HEK293 (cell line): ENCODE results near the gene UCHL1.
A peak's percentile ranks its signal among the peaks of the same experiment; 100 is the strongest.

Experiments used
- BCL11A ChIP-seq: fragments of 450-650 bp; formaldehyde crosslinking; IDR thresholded peaks from 2 replicates; pipeline ENCODE4 v1.5.1; 2016; ENCODE audit warnings: low read depth, missing biosample characterization, missing genetic modification characterization
- GLIS1 ChIP-seq: fragments of 450-650 bp; formaldehyde crosslinking; IDR thresholded peaks from 2 replicates; pipeline ENCODE4 v1.5.1; 2016; ENCODE audit warnings: missing biosample characterization, missing genetic modification characterization
- KLF9 ChIP-seq: fragments of 450-650 bp; formaldehyde crosslinking; IDR thresholded peaks from 2 replicates; pipeline ENCODE4 v1.5.1; 2016; ENCODE audit warnings: missing biosample characterization, missing genetic modification characterization, low read depth
- PRDM1 ChIP-seq: fragments of 450-650 bp; formaldehyde crosslinking; IDR thresholded peaks from 2 replicates; pipeline ENCODE4; 2016; ENCODE audit warnings: missing biosample characterization, missing genetic modification characterization
- SCRT2 ChIP-seq: fragments of 450-650 bp; formaldehyde crosslinking; IDR thresholded peaks from 2 replicates; pipeline ENCODE4 v1.5.1; 2016; ENCODE audit warnings: missing biosample characterization, missing genetic modification characterization
- SP3 ChIP-seq: fragments of 450-650 bp; formaldehyde crosslinking; IDR thresholded peaks from 2 replicates; pipeline ENCODE4 v1.5.1; 2016; ENCODE audit warnings: missing biosample characterization, missing genetic modification characterization
- ZNF132 ChIP-seq: fragments of 450-650 bp; formaldehyde crosslinking; IDR thresholded peaks from 2 replicates; pipeline ENCODE4 v1.5.1; 2017; ENCODE audit warnings: missing biosample characterization, missing genetic modification characterization, borderline replicate concordance
- ZNF133 ChIP-seq: fragments of 450-650 bp; formaldehyde crosslinking; IDR thresholded peaks from 2 replicates; pipeline ENCODE4 v1.5.1; 2016; ENCODE audit warnings: missing biosample characterization, missing genetic modification characterization
- ZNF157 ChIP-seq: fragments of 450-650 bp; formaldehyde crosslinking; IDR thresholded peaks from 2 replicates; pipeline ENCODE4 v1.5.1; 2016; ENCODE audit warnings: missing biosample characterization, missing genetic modification characterization
- ZNF211 ChIP-seq: fragments of 450-650 bp; formaldehyde crosslinking; IDR thresholded peaks from 2 replicates; pipeline ENCODE4 v1.5.1; 2016; ENCODE audit warnings: low read depth, missing biosample characterization, missing genetic modification characterization
- ZNF544 ChIP-seq: fragments of 450-650 bp; formaldehyde crosslinking; IDR thresholded peaks from 2 replicates; pipeline ENCODE4 v1.5.0; 2017; ENCODE audit warnings: missing biosample characterization, missing genetic modification characterization
- ZNF600 ChIP-seq: fragments of 450-650 bp; formaldehyde crosslinking; IDR thresholded peaks from 2 replicates; pipeline ENCODE4 v1.5.1; 2016; ENCODE audit warnings: missing biosample characterization, missing genetic modification characterization
- ZNF623 ChIP-seq: fragments of 450-650 bp; formaldehyde crosslinking; IDR thresholded peaks from 2 replicates; pipeline ENCODE4 v1.5.1; 2016; ENCODE audit warnings: missing biosample characterization, missing genetic modification characterization
- ZSCAN30 ChIP-seq: fragments of 450-650 bp; IDR thresholded peaks from 2 replicates; pipeline ENCODE4 v1.5.1; 2018; ENCODE audit warnings: missing biosample characterization, mild to moderate bottlenecking, missing genetic modification characterization, moderate library complexity
- TF ChIP-seq, protein P1 (sequence below): fragments of 450-650 bp; formaldehyde crosslinking; IDR thresholded peaks from 2 replicates; pipeline ENCODE4 v1.5.1; 2016; ENCODE audit warnings: missing biosample characterization, missing genetic modification characterization, borderline replicate concordance
- TF ChIP-seq, protein P2 (sequence below): IDR thresholded peaks from 2 replicates; pipeline ENCODE4 v1.6.1; 2011; ENCODE audit warnings: mild to moderate bottlenecking, low read depth, low read length, borderline replicate concordance
- TF ChIP-seq, protein P3 (sequence below): fragments of 450-650 bp; formaldehyde crosslinking; IDR thresholded peaks from 2 replicates; pipeline ENCODE4 v1.5.0; 2017; ENCODE audit warnings: missing biosample characterization, missing genetic modification characterization, borderline replicate concordance
- TF ChIP-seq, protein P4 (sequence below): fragments of 450-650 bp; IDR thresholded peaks from 2 replicates; pipeline ENCODE4 v1.5.1; 2018; ENCODE audit warnings: missing biosample characterization, mild to moderate bottlenecking, missing genetic modification characterization
- TF ChIP-seq, protein P5 (sequence below): fragments of 450-650 bp; formaldehyde crosslinking; IDR thresholded peaks from 2 replicates; pipeline ENCODE4 v1.5.1; 2017; ENCODE audit warnings: missing biosample characterization, missing genetic modification characterization
- TF ChIP-seq, protein P6 (sequence below): fragments of 450-650 bp; formaldehyde crosslinking; IDR thresholded peaks from 2 replicates; pipeline ENCODE4 v1.5.1; 2016; ENCODE audit warnings: missing biosample characterization, missing genetic modification characterization

UCHL1 gene

DNA sequence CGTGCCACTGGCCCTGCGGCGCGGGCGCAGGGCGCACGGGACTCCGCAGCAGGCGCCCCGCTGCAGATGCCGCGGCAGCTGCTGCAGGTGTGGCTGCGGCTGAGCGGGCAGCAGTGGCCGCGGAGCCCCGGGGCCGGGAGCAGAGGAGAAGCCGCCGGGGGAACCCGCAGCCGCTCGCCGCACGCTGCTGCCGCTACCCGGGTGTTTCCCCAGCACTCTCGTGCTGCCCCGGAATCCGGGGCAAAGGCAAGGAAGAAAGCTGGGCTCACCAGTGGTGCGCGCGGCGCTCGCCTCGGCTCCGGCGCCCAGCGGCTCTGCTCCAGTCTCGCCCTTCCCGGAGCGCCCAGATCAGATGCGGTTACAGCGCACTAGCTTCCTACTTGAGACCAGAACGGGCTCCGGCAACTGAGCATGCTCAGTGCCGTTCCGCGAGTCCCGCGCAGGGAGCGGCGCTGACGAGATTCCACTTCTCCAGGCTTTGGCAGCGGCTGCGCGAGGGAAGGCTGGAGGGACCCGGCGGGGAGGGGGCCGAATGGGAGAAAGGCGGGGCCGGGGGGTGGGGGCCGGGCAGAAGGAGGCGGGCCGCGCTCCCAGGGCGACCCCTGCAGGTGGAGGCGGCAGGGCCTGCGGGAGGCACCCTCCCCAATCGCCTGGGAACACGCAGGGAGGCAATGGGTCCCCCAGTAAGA, 42.4 kb upstream of the UCHL1 start, which contains the start of gene APBB2 (continued):
- TF ChIP-seq ZNF623 (tag by site-specific recombination) (no peak), ZNF600 (peak; percentile 87), KLF9 (tag by site-specific recombination) (peak; percentile 68), ZNF544 (tag by site-specific recombination) (no peak), PRDM1 (no peak), SP3 (peak; percentile 65), SCRT2 (tag by site-specific recombination) (no peak), GLIS1 (tag by site-specific recombination) (peak; percentile 57), ZNF211 (tag by site-specific recombination) (no peak), ZNF133 (tag by site-specific recombination) (no peak), BCL11A (no peak), ZSCAN30 (tag by site-specific recombination) (0 out of 2 replicates have a peak, but pooled peaks have one; percentile 9), ZNF132 (tag by site-specific recombination) (no peak), ZNF157 (tag by site-specific recombination) (no peak)
- TF ChIP-seq, protein P1, sequence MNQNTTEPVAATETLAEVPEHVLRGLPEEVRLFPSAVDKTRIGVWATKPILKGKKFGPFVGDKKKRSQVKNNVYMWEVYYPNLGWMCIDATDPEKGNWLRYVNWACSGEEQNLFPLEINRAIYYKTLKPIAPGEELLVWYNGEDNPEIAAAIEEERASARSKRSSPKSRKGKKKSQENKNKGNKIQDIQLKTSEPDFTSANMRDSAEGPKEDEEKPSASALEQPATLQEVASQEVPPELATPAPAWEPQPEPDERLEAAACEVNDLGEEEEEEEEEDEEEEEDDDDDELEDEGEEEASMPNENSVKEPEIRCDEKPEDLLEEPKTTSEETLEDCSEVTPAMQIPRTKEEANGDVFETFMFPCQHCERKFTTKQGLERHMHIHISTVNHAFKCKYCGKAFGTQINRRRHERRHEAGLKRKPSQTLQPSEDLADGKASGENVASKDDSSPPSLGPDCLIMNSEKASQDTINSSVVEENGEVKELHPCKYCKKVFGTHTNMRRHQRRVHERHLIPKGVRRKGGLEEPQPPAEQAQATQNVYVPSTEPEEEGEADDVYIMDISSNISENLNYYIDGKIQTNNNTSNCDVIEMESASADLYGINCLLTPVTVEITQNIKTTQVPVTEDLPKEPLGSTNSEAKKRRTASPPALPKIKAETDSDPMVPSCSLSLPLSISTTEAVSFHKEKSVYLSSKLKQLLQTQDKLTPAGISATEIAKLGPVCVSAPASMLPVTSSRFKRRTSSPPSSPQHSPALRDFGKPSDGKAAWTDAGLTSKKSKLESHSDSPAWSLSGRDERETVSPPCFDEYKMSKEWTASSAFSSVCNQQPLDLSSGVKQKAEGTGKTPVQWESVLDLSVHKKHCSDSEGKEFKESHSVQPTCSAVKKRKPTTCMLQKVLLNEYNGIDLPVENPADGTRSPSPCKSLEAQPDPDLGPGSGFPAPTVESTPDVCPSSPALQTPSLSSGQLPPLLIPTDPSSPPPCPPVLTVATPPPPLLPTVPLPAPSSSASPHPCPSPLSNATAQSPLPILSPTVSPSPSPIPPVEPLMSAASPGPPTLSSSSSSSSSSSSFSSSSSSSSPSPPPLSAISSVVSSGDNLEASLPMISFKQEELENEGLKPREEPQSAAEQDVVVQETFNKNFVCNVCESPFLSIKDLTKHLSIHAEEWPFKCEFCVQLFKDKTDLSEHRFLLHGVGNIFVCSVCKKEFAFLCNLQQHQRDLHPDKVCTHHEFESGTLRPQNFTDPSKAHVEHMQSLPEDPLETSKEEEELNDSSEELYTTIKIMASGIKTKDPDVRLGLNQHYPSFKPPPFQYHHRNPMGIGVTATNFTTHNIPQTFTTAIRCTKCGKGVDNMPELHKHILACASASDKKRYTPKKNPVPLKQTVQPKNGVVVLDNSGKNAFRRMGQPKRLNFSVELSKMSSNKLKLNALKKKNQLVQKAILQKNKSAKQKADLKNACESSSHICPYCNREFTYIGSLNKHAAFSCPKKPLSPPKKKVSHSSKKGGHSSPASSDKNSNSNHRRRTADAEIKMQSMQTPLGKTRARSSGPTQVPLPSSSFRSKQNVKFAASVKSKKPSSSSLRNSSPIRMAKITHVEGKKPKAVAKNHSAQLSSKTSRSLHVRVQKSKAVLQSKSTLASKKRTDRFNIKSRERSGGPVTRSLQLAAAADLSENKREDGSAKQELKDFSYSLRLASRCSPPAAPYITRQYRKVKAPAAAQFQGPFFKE (tag by site-specific recombination) = no peak
- TF ChIP-seq, protein P2, sequence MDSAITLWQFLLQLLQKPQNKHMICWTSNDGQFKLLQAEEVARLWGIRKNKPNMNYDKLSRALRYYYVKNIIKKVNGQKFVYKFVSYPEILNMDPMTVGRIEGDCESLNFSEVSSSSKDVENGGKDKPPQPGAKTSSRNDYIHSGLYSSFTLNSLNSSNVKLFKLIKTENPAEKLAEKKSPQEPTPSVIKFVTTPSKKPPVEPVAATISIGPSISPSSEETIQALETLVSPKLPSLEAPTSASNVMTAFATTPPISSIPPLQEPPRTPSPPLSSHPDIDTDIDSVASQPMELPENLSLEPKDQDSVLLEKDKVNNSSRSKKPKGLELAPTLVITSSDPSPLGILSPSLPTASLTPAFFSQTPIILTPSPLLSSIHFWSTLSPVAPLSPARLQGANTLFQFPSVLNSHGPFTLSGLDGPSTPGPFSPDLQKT = no peak
- TF ChIP-seq, protein P3, sequence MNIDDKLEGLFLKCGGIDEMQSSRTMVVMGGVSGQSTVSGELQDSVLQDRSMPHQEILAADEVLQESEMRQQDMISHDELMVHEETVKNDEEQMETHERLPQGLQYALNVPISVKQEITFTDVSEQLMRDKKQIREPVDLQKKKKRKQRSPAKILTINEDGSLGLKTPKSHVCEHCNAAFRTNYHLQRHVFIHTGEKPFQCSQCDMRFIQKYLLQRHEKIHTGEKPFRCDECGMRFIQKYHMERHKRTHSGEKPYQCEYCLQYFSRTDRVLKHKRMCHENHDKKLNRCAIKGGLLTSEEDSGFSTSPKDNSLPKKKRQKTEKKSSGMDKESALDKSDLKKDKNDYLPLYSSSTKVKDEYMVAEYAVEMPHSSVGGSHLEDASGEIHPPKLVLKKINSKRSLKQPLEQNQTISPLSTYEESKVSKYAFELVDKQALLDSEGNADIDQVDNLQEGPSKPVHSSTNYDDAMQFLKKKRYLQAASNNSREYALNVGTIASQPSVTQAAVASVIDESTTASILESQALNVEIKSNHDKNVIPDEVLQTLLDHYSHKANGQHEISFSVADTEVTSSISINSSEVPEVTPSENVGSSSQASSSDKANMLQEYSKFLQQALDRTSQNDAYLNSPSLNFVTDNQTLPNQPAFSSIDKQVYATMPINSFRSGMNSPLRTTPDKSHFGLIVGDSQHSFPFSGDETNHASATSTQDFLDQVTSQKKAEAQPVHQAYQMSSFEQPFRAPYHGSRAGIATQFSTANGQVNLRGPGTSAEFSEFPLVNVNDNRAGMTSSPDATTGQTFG (tag by site-specific recombination) = no peak
- TF ChIP-seq, protein P4, sequence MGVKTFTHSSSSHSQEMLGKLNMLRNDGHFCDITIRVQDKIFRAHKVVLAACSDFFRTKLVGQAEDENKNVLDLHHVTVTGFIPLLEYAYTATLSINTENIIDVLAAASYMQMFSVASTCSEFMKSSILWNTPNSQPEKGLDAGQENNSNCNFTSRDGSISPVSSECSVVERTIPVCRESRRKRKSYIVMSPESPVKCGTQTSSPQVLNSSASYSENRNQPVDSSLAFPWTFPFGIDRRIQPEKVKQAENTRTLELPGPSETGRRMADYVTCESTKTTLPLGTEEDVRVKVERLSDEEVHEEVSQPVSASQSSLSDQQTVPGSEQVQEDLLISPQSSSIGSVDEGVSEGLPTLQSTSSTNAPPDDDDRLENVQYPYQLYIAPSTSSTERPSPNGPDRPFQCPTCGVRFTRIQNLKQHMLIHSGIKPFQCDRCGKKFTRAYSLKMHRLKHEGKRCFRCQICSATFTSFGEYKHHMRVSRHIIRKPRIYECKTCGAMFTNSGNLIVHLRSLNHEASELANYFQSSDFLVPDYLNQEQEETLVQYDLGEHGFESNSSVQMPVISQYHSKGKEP (tag by site-specific recombination) = peak; percentile 32; the same call in 1 of the 2 replicates
- TF ChIP-seq, protein P5, sequence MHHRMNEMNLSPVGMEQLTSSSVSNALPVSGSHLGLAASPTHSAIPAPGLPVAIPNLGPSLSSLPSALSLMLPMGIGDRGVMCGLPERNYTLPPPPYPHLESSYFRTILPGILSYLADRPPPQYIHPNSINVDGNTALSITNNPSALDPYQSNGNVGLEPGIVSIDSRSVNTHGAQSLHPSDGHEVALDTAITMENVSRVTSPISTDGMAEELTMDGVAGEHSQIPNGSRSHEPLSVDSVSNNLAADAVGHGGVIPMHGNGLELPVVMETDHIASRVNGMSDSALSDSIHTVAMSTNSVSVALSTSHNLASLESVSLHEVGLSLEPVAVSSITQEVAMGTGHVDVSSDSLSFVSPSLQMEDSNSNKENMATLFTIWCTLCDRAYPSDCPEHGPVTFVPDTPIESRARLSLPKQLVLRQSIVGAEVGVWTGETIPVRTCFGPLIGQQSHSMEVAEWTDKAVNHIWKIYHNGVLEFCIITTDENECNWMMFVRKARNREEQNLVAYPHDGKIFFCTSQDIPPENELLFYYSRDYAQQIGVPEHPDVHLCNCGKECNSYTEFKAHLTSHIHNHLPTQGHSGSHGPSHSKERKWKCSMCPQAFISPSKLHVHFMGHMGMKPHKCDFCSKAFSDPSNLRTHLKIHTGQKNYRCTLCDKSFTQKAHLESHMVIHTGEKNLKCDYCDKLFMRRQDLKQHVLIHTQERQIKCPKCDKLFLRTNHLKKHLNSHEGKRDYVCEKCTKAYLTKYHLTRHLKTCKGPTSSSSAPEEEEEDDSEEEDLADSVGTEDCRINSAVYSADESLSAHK (tag by site-specific recombination) = no peak
- TF ChIP-seq, protein P6, sequence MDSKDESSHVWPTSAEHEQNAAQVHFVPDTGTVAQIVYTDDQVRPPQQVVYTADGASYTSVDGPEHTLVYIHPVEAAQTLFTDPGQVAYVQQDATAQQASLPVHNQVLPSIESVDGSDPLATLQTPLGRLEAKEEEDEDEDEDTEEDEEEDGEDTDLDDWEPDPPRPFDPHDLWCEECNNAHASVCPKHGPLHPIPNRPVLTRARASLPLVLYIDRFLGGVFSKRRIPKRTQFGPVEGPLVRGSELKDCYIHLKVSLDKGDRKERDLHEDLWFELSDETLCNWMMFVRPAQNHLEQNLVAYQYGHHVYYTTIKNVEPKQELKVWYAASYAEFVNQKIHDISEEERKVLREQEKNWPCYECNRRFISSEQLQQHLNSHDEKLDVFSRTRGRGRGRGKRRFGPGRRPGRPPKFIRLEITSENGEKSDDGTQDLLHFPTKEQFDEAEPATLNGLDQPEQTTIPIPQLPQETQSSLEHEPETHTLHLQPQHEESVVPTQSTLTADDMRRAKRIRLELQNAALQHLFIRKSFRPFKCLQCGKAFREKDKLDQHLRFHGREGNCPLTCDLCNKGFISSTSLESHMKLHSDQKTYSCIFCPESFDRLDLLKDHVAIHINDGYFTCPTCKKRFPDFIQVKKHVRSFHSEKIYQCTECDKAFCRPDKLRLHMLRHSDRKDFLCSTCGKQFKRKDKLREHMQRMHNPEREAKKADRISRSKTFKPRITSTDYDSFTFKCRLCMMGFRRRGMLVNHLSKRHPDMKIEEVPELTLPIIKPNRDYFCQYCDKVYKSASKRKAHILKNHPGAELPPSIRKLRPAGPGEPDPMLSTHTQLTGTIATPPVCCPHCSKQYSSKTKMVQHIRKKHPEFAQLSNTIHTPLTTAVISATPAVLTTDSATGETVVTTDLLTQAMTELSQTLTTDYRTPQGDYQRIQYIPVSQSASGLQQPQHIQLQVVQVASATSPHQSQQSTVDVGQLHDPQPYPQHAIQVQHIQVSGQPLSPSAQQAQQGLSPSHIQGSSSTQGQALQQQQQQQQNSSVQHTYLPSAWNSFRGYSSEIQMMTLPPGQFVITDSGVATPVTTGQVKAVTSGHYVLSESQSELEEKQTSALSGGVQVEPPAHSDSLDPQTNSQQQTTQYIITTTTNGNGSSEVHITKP (tag by site-specific recombination) = no peak
